ENCODE measurements around the gene GLYR1.

The GLYR1 gene

GRCh38 chr16:4763791-4764190 lies 83.3 kb downstream of the GLYR1 start:
- no peak for DNase-seq (ENCODE audit: low read depth)

DNA sequence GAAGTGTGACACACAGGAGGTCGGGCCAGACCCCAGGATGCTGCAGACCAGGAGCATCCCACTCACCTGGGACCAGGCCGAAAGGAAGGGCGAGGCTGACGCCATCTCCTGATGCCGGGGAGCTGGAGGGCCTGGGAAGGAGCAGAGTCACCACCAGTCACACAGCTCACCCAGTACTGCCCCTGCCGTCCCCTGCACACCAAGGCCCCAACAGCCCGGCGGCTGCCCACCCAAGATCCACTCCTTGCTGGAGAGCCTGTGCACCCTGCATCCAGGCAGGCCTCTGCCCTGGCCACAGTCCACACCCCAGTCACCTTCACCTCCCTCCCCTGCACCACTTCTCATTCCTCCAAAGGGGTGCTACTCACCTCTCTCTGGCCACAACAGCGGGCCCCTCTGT lies 84.9 kb downstream of the GLYR1 start:
- no peak for DNase-seq (ENCODE audit: low read depth)

DNA sequence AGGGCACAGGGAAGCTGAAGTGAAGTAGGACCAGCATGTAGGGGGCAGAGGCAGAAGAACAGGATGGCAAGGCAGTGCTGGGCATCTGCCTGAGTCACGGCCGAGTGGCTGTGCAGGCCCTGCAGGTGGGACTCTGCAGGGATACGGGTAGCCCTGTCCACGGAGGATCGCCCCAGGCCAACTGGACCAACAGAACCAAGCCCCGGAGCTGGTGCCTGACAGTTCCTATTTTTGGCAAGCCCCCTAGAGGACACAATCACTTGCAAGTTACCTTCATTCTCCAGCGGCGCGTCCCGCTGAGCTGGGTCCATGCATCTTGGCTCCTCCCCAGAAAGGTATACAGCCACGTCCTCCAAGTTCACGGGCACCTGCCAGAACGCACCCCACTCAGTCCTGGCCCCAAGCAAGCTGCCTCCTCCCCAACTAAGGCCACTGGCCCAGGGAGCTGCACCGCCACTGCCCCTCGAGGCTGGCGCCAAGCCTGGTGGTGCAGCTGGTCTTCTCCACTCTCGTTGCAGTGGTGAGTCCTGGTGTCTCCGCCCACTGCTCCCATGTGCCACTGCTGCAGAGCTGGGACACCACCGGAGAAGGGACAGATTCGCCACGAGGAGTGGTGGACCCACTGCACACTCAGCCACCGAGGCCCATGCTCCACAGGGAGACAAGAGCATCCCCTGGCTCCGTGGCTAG lies 86.7 kb downstream of the GLYR1 start:
- no peak for DNase-seq (ENCODE audit: low read depth)

GRCh38 chr16:4755687-4756086 lies 91.4 kb downstream of the GLYR1 start:
- DNase-seq (ENCODE audit: low read depth): no peak

GRCh38 chr16:4754865-4755264 lies 92.2 kb downstream of the GLYR1 start:
- no peak for DNase-seq (ENCODE audit: low read depth)

GRCh38 chr16:4753227-4753626 lies 93.9 kb downstream of the GLYR1 start:
- no peak for DNase-seq (ENCODE audit: low read depth)
